ENCODE data around the gene EEFSEC.

- TF ChIP-seq CTCF (IDR thresholded peaks at IDR 0.05; ENCODE audit: low read depth, low read length) (no peak), EZH2phosphoT487 (IDR thresholded peaks at IDR 0.05; ENCODE audit: low read depth) (no peak)
Measured at GRCh38 chr3:128179484-128179819, 26.2 kb downstream of the EEFSEC start.

All from OCI-LY3 (cell line).